Esophagus (tissue), 2 donors: ENCODE results near the gene TMEM51. TPM values are rescaled to one million over a fixed set of nuclear protein-coding genes. Genes with fewer than 3 reads are reported as not detected.

Experiments used
- H3K27ac ChIP-seq, 2 donors: one replicate each; pipeline ENCODE4 v1.5.1; 2013; ENCODE audit warnings: low read depth in 2 of 2, mild to moderate bottlenecking in 2 of 2, inconsistent platforms in 1 of 2, low read length in 1 of 2, moderate library complexity in 1 of 2
- H3K27me3 ChIP-seq, 2 donors: one replicate each; pipeline ENCODE4 v1.6.1; 2013; ENCODE audit warnings: low read length in 2 of 2, control low read depth in 1 of 2, mild to moderate bottlenecking in 1 of 2; ENCODE audit not compliant: insufficient read depth in 2 of 2, control insufficient read depth in 1 of 2
- H3K36me3 ChIP-seq, 2 donors: one replicate each; pipeline ENCODE4 v1.6.1; 2013; ENCODE audit warnings: low read length in 1 of 2; ENCODE audit not compliant: control insufficient read depth in 2 of 2, insufficient read depth in 2 of 2
- H3K4me1 ChIP-seq, 2 donors: one replicate each; pipeline ENCODE4 v1.6.1; 2013; ENCODE audit warnings: low read length in 1 of 2; ENCODE audit not compliant: control insufficient read depth in 2 of 2, insufficient read depth in 2 of 2
- H3K4me3 ChIP-seq, 2 donors: one replicate each; pipeline ENCODE4 v1.5.1; 2013; ENCODE audit warnings: low read length in 2 of 2, mild to moderate bottlenecking in 2 of 2, low read depth in 1 of 2, moderate library complexity in 1 of 2
- H3K9me3 ChIP-seq, 2 donors: one replicate each; pipeline ENCODE4 v1.6.1; 2013; ENCODE audit warnings: mild to moderate bottlenecking in 2 of 2, low read depth in 1 of 2, low read length in 1 of 2, moderate library complexity in 1 of 2; ENCODE audit not compliant: control insufficient read depth in 2 of 2, insufficient read depth in 1 of 2
- WGBS, 2 donors: extraction: QIAGEN DNeasy Blood & Tissue Kit; methylation state at CpG; one replicate each; pipeline ENCODE4 v1.1.7; 2013; 5-methylcytosine and 5-hydroxymethylcytosine counted together
- polyA plus RNA-seq, 2 donors: library from polyadenylated mRNA; stranded (reverse); fragments of 200-250 nt; gene quantifications; one replicate each; pipeline ENCODE4 v1.2.3, GENCODE V29; 2013
- donor health status: healthy with polysubstance abuse.
- donor health status: Bipolar disorder and iron deficiency.

The TMEM51 gene
- polyA plus RNA-seq, 2 donors: 7.4 to 15.4 TPM

- Histone ChIP-seq H3K4me3 (no peak overlapping the region), H3K27me3 (no peaks in the 10 kb centered on the region), H3K36me3 (no peaks in the 10 kb centered on the region), H3K4me1 (peaks cover 0 to 6% of the 10 kb centered on the region in 2 donors), H3K9me3 (no peaks in the 10 kb centered on the region), H3K27ac (no peak overlapping the region)
- WGBS, 2 donors: 93% methylated on average over 3 of the region's 3 CpGs
These were observed 3.2 kb upstream of the TMEM51 start for GRCh38 chr1:15150376-15150775.

GRCh38 chr1:15151377-15151806 is 2.2 kb upstream of the TMEM51 start:
- no peaks in the 10 kb centered on the region for H3K9me3 ChIP-seq
- peak overlapping the region in 1 of 2 donors; percentile 93 for H3K27ac ChIP-seq
- H3K27me3 ChIP-seq: no peaks in the 10 kb centered on the region
- H3K4me3 ChIP-seq: no peak overlapping the region
- 43 to 55% methylated on average over 5 of the region's 5 CpGs for WGBS, 2 donors
- no peaks in the 10 kb centered on the region for H3K36me3 ChIP-seq
- peaks cover 0 to 6% of the 10 kb centered on the region in 2 donors for H3K4me1 ChIP-seq

- no peaks in the 10 kb centered on the region for H3K36me3 ChIP-seq
- H3K9me3 ChIP-seq: no peaks in the 10 kb centered on the region
- WGBS, 2 donors: 41 to 54% methylated on average over 3 of the region's 3 CpGs
- peak overlapping the region; percentile 93 to 99 for H3K27ac ChIP-seq
- no peaks in the 10 kb centered on the region for H3K27me3 ChIP-seq
- H3K4me3 ChIP-seq: peak overlapping the region in 1 of 2 donors; percentile 66
- H3K4me1 ChIP-seq: peaks cover 0 to 5% of the 10 kb centered on the region in 2 donors
These were observed 1.7 kb upstream of the TMEM51 start for GRCh38 chr1:15151871-15152270.

GRCh38 chr1:15152318-15153183 is 996 bp upstream of the TMEM51 start:
- Histone ChIP-seq H3K9me3 (no peaks in the 10 kb centered on the region), H3K4me1 (peaks cover 0 to 3% of the 10 kb centered on the region in 2 donors), H3K27me3 (no peaks in the 10 kb centered on the region), H3K27ac (peak overlapping the region; percentile 93 to 99), H3K36me3 (no peaks in the 10 kb centered on the region), H3K4me3 (peak overlapping the region; percentile 66 to 75)
- WGBS, 2 donors: 1% methylated on average over 61 of the region's 61 CpGs

GRCh38 chr1:15153842-15154479 is 414 bp downstream of the TMEM51 start:
- Histone ChIP-seq H3K27ac (peak overlapping the region; percentile 93 to 99), H3K4me1 (peaks cover 0 to 3% of the 10 kb centered on the region in 2 donors), H3K27me3 (no peaks in the 10 kb centered on the region), H3K36me3 (no peaks in the 10 kb centered on the region), H3K9me3 (no peaks in the 10 kb centered on the region), H3K4me3 (peak overlapping the region; percentile 66 to 75)
- WGBS, 2 donors: 1% methylated on average over 61 to 74 of the region's 74 CpGs

- Histone ChIP-seq H3K27me3 (no peaks in the 10 kb centered on the region), H3K36me3 (no peaks in the 10 kb centered on the region), H3K27ac (peak overlapping the region; percentile 24 to 99), H3K9me3 (no peaks in the 10 kb centered on the region), H3K4me1 (peaks cover 0 to 3% of the 10 kb centered on the region in 2 donors), H3K4me3 (peak overlapping the region; percentile 66 to 75)
- 8 to 9% methylated on average over 37 of the region's 37 CpGs for WGBS, 2 donors
These were observed 1.0 kb downstream of the TMEM51 start for GRCh38 chr1:15154480-15155036.

- Histone ChIP-seq H3K36me3 (no peaks in the 10 kb centered on the region), H3K4me1 (peaks cover 0 to 3% of the 10 kb centered on the region in 2 donors), H3K4me3 (peak overlapping the region in 1 of 2 donors; percentile 66), H3K27me3 (no peaks in the 10 kb centered on the region), H3K27ac (no peak overlapping the region), H3K9me3 (no peaks in the 10 kb centered on the region)
- 74 to 87% methylated on average over 5 of the region's 5 CpGs for WGBS, 2 donors
These were observed 1.6 kb downstream of the TMEM51 start for GRCh38 chr1:15155191-15155590.

GRCh38 chr1:15155888-15156741 is 2.6 kb downstream of the TMEM51 start:
- 51 to 60% methylated on average over 11 of the region's 11 CpGs for WGBS, 2 donors
- Histone ChIP-seq H3K27ac (peak overlapping the region in 1 of 2 donors; percentile 34), H3K4me3 (no peak overlapping the region), H3K4me1 (peaks cover 0 to 3% of the 10 kb centered on the region in 2 donors), H3K36me3 (no peaks in the 10 kb centered on the region), H3K9me3 (no peaks in the 10 kb centered on the region), H3K27me3 (no peaks in the 10 kb centered on the region)
